Superior temporal gyrus (tissue), 1 donor: Measurements from ENCODE around the gene RIOK1.

Source experiments
- DNase-seq: peaks from one replicate; pipeline ENCODE4 v3.0.0-alpha.2; 2016; ENCODE audit errors: extremely low spot score

Gene RIOK1

DNA sequence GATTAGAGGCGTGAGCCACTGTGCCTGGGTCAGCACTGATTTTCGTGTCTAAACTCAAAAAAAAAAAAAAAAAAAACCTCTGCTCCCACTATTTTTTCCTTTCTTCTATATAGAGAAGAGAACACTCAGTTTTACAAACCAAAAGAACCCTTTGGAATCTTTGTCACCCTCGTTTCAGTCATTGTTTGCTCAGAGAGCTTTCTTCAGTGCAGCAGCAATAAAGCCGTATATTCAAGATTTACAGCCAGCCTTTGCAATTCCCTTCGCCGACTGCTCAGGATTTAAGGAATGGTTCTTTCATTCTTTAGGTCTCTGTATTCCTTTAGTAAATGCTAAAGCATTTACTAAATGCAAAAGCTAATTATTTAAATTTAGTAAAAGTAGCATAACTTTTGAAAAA, 20.1 kb downstream of the RIOK1 start:
- DNase-seq = no peak

GRCh38 chr6:7410851-7411250, 21.2 kb downstream of the RIOK1 start:
- DNase-seq = peak; percentile 65

DNA sequence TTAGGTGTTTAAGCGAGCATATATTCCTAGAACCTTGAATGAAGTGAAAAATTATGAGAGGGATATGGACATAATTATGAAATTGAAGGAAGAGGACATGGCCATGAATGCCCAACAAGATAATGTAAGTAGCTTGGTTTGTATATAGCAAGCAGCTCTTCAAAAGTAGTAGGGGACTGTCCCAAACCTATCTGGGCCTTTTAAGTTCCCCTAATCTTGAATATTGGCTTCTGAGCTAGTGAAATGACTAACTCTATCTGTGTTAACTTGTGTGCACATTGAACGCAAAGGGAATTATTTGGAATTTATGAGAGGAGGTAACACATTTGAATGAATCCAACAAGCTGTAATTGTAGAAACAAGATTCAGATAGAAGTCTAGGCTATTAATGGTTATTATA, 21.7 kb downstream of the RIOK1 start:
- DNase-seq = no peak

DNA sequence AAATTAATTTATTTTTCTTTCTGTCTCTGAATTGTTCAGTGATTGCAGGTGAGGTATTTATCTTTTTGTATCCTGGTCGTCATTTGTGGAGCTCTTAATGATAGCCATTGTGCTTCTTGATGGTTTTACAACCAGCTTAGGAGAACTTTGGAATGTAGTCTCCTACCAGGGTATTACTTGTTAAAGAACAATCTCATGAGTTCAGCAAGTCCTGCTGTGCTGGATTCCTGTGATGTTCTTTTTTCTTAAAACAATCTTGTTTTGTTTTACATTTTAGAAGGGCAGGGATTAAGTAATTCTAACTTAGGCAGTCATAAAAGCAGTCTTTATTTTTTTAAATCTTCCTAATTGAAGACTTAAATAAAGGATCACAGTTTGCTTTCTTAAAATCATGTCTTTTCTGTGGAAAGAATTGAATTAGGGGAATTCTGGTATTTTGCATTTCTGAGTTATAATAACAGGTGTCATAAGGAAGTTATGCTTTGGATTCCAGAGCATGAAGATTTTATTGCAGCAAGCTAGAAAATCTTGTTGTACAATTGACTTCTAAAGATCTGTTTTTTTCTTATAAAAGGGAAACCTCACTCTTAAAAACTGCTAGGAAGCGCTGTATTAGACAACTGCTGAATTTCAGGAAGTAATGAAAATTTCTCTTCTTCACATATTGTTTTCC, 23.7 kb downstream of the RIOK1 start:
- no peak for DNase-seq

DNA sequence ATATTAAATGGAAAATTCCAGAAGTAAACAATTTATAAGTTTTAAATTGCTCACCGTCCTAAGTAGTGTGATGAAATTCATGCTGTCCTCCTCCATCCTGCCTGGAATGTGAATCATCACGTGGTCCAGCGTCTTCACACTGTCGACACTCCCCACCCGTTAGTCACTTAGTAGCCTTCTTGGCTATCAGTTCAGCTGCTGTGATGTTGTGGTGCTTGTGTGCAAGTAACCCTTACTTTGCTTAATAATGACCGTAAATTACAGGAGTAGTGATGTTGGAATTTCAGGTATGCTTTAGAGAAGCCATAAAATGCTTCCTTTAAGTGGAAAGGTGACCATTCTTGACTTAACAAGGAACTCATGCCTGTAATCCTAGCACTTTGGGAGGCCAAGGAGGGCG, 25.2 kb downstream of the RIOK1 start:
- DNase-seq = no peak

- no peak for DNase-seq
Observed at GRCh38 chr6:7417684-7418083, 28.1 kb downstream of the RIOK1 start.

DNA sequence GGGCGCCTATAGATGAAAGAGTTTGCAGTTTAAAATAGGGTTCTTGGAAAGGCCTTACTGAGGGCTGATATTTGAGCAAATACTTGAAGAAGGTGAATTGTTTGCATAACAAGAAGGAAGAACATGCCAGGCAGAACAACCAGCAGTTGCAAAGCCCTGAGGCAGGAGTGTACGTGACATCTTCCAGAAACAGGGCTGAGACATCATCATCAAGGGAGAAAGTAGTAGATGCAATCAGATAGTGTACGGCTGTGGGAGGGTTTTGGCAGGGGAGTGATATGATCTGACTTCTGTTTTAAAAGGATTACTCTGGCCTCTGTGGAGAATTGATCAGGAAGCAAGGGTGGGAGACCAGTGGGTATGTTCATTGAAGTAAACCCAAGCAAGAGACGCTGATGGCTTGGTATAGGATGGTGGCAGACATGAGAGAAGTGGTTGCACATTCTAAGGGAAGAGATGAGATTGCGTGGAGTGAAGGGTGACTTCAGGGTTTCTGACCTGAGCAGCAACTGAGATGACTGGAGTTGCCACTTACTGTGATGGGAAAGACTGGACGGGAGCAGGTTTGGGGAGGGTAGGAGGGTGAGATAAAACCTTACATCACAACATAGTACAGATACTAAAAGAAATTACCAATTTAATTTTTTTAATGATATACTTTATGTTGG, 28.8 kb downstream of the RIOK1 start:
- no peak for DNase-seq

DNA sequence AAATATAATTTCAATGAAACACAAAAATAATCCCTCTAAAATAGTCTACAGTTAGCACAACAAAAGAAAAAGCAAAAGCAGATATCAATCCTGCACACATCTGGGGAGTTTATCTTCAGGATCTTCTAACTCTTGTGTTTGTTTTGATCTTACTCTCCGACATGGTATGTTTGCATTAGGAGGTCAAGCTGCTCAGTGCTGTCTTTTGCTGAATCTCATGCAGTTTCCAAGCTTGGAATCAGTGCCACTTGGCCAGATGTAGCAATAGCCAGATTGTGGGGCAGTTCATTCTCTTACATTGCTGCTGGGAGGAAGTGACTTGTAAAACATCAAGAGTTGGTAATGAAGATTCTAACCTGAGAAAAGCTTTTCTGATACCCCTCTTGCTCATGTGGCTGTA, 29.5 kb downstream of the RIOK1 start:
- DNase-seq = no peak

- DNase-seq = no peak
Observed at GRCh38 chr6:7421066-7421465, 31.5 kb downstream of the RIOK1 start.

GRCh38 chr6:7424058-7424457, 34.5 kb downstream of the RIOK1 start:
- no peak for DNase-seq

DNA sequence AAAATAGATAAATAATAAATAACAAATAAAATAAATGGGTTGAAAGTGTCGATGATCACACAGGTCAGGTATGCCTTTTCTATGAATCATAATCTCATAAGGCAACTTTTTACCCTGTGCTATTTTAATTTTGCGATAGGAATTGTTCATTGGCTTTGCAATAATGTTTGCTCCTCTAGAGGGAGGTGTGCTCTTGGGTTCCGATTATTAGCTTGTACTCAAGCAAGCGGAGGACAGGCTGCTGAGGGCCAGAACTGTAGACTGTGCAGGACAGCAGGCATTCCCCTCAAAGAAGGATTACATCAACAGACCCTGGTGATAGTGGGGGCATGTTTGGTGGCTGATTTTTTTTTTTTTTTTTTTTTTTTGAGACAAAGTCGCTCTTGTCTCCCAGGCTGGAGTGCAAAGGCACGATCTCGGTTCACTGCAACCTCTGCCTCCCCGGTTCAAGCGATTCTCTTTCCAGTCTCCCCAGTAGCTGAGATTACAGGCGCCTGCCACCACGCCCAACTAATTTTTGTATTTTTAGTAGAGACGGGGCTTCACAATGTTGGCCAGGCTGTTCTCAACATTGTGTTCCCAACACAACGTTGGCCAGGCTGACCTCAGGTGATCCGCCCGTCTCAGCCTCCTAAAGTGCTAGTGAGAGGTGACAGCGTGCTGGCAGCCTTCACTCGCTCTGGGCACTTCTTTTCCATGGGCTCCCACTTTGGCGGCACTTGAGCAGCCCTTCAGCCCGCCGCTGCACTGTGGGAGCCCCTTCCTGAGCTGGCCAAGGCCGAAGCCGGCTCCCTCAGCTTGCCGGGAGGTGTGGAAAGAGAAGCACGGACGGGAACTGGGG, 35.6 kb downstream of the RIOK1 start:
- DNase-seq = peak; percentile 17

GRCh38 chr6:7425808-7426190, 36.2 kb downstream of the RIOK1 start:
- DNase-seq = no peak

DNA sequence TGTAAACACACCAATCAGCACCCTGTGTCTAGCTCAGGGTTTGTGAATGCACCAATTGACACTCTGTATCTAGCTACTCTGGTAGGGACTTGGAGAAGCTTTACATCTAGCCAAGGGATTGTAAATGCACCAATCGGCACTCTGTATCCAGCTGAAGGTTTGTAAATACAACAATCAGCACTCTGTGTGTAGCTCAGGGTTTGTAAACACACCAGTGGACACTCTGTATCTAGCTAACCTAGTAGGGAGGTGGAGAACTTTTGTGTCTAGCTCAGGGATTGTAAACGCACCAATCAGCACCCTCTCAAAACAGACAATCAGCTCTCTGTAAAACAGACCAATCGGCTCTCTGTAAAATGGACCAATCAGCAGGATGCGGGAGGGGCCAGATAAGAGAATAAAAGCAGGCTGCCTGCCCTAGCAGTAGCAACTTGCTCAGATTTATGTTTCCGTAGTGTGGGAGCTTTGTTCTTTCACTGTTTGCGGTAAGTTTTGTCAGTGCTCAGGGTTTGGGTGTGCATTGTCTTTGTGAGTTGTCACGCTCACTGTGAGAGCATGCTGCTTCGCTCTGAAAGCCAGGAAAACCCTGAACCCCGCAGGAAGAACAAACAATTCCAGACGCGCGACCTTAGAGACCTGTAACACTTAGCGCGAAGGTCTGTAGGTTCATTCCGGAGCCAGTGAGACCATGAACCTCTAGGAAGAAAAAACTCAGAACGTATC, 37.0 kb downstream of the RIOK1 start:
- no peak for DNase-seq

DNA sequence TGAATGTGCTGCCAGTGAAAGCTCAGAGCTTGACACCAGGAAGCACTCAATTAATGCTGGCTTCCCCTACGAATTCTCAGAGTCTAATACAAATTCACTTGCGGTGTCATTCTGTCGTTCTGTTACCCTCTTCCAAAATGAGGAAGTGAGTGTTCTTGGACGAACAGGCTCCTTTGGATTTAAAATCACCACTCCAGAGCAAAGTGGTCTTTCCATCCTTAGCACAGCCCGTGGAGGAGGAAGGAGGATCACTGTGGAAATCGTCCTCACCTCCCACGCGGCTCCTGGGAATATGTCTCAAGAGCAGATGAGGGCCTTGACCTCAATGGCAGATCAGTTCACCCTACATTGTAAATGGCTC, 41.7 kb downstream of the RIOK1 start:
- no peak for DNase-seq

- no peak for DNase-seq
Observed at GRCh38 chr6:7431674-7432390, 42.2 kb downstream of the RIOK1 start.

- DNase-seq = no peak
Observed at GRCh38 chr6:7432391-7433120, 42.9 kb downstream of the RIOK1 start.

DNA sequence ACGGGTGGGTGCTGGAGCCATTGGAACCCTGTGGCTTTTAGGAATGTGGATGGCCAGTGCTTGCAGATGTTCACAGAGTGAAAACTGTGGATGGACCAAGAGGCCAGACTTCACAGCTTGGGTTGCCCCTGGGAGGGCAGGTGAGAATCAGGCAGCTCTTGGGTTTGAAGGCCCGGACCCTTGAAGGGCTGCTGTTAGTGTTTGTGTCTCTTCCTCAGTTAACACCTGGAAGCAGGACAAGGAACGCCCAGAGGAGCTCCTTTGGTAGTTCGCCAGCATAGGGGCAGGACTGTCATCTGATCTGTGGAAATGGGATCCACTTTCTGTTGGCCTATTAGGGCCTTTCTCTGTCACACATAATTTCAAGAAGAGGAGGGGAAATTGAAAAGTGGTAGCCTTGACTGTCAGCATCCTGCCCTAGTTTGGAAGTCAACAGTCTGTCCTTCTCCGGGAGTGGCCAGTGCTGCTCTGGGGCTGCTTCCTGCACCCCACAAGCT, 43.6 kb downstream of the RIOK1 start:
- DNase-seq = no peak

GRCh38 chr6:7434672-7435071, 45.1 kb downstream of the RIOK1 start:
- no peak for DNase-seq

- no peak for DNase-seq
Observed at GRCh38 chr6:7438011-7438410, 48.4 kb downstream of the RIOK1 start.

DNA sequence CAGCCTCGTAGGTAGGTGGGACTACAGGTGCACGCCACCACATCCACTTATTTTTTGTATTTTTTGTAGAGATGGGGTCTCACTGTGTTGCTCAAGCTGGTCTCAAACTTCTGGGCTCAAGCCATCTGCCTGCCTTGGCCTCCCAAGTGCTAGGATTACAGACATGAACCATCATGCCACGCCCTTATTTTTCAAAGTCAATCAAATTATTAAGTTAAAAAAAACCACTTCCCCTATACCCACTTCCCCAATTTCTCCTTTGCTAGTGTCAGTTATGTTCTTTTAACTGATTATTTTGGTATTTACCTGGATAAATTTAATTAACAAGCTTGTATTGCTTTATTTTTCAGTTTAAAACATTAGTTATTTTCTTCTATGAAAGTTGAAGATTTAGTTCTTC, 49.6 kb downstream of the RIOK1 start:
- DNase-seq = no peak

DNA sequence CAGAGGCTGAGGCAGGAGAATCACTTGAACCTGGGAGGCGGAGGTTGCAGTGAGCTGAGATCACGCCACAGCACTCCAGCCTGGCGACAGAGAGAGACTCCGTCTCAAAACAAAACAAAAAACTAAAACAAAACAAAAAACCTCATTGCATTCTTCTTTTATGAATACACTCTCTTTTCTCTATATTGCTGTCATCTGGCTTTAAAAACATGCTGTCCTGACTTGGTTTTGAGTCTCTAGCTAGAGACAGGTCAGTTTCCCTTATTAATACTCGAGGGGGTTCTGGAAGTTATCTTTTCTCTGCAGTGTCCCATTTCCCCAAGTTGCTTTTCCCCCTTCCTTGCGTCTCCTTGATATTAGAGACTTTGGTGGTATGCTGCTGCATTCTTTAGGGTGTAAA, 50.9 kb downstream of the RIOK1 start:
- DNase-seq = no peak
